HCT116 (cell line): ENCODE results near the gene GPD2. TPM values are rescaled to one million over a fixed set of nuclear protein-coding genes. Genes with fewer than 3 reads are reported as not detected.

Experiments used
- ATAC-seq: fragments of 200-7000 bp; cut with Tn5 transposase; 2 replicates; pipeline ENCODE4 v1.9.1; 2020; ENCODE audit warnings: mild to moderate bottlenecking, moderate library complexity
- BruUV-seq: library from RNA; stranded (reverse); fragments of 400-500 nt; replicated peaks from 2 replicates; lab custom pipeline; 2021; lab: Mats Ljungman, UMichigan
- CTCF ChIA-PET: fragments of 300-600 bp; sonication (Branson Sonifier 250); formaldehyde crosslinking; loops from one replicate; lab custom pipeline; 2021; ENCODE audit warnings: antibody characterized with exemption; lab: Charles Lee
- POLR2A ChIA-PET: fragments of 300-600, 350-600 bp; sonication (Branson Sonifier 250); formaldehyde crosslinking; loops from one replicate; lab custom pipeline; 2021; ENCODE audit warnings: antibody characterized with exemption; lab: Charles Lee
- RAD21 ChIA-PET, 2 experiments: fragments of 300-600 bp; sonication (Branson Sonifier 250); formaldehyde crosslinking; loops; one replicate each; lab custom pipeline; 2023; ENCODE audit warnings: low total read pairs in 2 of 2; ENCODE audit not compliant: uncharacterized antibody in 2 of 2, unreplicated experiment in 2 of 2, low non-redundant PET in 1 of 2; lab: Charles Lee
- DNase-seq: peaks from one replicate; pipeline ENCODE4 v3.0.0-alpha.2; 2010; ENCODE audit warnings: low read depth, low spot score
- H2AFZ ChIP-seq: fragments of 200-600 bp; shearing (Covaris generic), sonication (generic); 2 replicates; pipeline ENCODE4 v1.6.1; 2017; ENCODE audit warnings: low read depth, mixed run types, mixed read lengths, antibody characterized with exemption, low read length; ENCODE audit not compliant: poor library complexity, severe bottlenecking
- H3K27ac ChIP-seq: 2 replicates; pipeline ENCODE4 v1.5.1; 2012; ENCODE audit warnings: low read depth, low read length
- H3K27me3 ChIP-seq: fragments of 200-600 bp; sonication (generic); 2 replicates; pipeline ENCODE4 v1.6.1; 2016; ENCODE audit warnings: mixed run types, low read length, mixed read lengths; ENCODE audit not compliant: insufficient read depth
- H3K36me3 ChIP-seq, 2 experiments: fragments of 200-500 bp in 1 of 2; fragments of 200-600 bp in 1 of 2; sonication (Bioruptor generic) in 1 of 2; sonication (generic) in 1 of 2; 2 replicates each; pipeline versions ENCODE4 v1.5.1 to v1.6.1; 2014 to 2016; ENCODE audit warnings: low read length in 2 of 2, inconsistent platforms in 1 of 2, mixed read lengths in 1 of 2, mixed run types in 1 of 2; ENCODE audit not compliant: insufficient read depth in 2 of 2, control insufficient read depth in 1 of 2
- H3K4me1 ChIP-seq, 2 experiments: fragments of 200-600 bp in 1 of 2; sonication (generic) in 1 of 2; 2 replicates each; pipeline versions ENCODE4 v1.5.1 to v1.6.1; 2012 to 2017; ENCODE audit warnings: low read length in 2 of 2, inconsistent platforms in 1 of 2, mild to moderate bottlenecking in 1 of 2, mixed read lengths in 1 of 2, mixed run types in 1 of 2, moderate library complexity in 1 of 2; ENCODE audit not compliant: insufficient read depth in 2 of 2, control insufficient read depth in 1 of 2
- H3K4me2 ChIP-seq: fragments of 200-600 bp; sonication (generic); 2 replicates; pipeline ENCODE4 v1.6.1; 2017; ENCODE audit warnings: mixed run types, low read length, mixed read lengths
- H3K4me3 ChIP-seq, 2 experiments: fragments of 200-600 bp in 1 of 2; sonication (generic) in 1 of 2; replicated peaks in 1 of 2; 2 replicates each; pipeline ENCODE4 v1.5.1; 2011 to 2016; ENCODE audit warnings: low read length in 2 of 2, control low read depth in 1 of 2, low read depth in 1 of 2, mild to moderate bottlenecking in 1 of 2, mixed read lengths in 1 of 2, mixed run types in 1 of 2
- H3K79me2 ChIP-seq: fragments of 200-600 bp; sonication (generic); 2 replicates; pipeline ENCODE4 v1.6.1; 2017; ENCODE audit warnings: mild to moderate bottlenecking, mixed run types, low read length, moderate library complexity, mixed read lengths; ENCODE audit not compliant: insufficient read depth
- H3K9ac ChIP-seq: fragments of 200-600 bp; sonication (generic); 2 replicates; pipeline ENCODE4 v1.6.1; 2016; ENCODE audit warnings: low read length, mixed read lengths
- H3K9me2 ChIP-seq: fragments of 200-600 bp; sonication (generic), shearing (Covaris generic); 2 replicates; pipeline ENCODE4 v1.6.1; 2017; ENCODE audit warnings: mixed run types, mild to moderate bottlenecking, moderate library complexity; ENCODE audit not compliant: insufficient read depth
- H3K9me3 ChIP-seq, 2 experiments: fragments of 200-500 bp in 1 of 2; fragments of 200-600 bp in 1 of 2; sonication (Bioruptor generic) in 1 of 2; sonication (generic) in 1 of 2; 2 replicates each; pipeline ENCODE4 v1.6.1; 2014 to 2017; ENCODE audit warnings: low read length in 2 of 2, mixed read lengths in 2 of 2, inconsistent platforms in 1 of 2, low read depth in 1 of 2, mild to moderate bottlenecking in 1 of 2, mixed run types in 1 of 2, moderate library complexity in 1 of 2; ENCODE audit not compliant: control insufficient read depth in 1 of 2, insufficient read depth in 1 of 2
- H4K20me1 ChIP-seq: fragments of 200-600 bp; sonication (generic), shearing (Covaris generic); 2 replicates; pipeline ENCODE4 v1.6.1; 2017; ENCODE audit warnings: mixed run types, mild to moderate bottlenecking, moderate library complexity; ENCODE audit not compliant: insufficient read depth
- CEBPB ChIP-seq: IDR thresholded peaks from 2 replicates; pipeline ENCODE4 v1.6.1; 2012; ENCODE audit warnings: low read depth
- CTCF ChIP-seq, 3 experiments: fragments of 200-600 bp in 1 of 3; sonication (generic) in 1 of 3; IDR thresholded peaks in 2 of 3; conservative IDR thresholded peaks in 1 of 3; 2 replicates each; pipeline ENCODE4 v1.5.1; 2012 to 2017; ENCODE audit warnings: low read depth in 2 of 3, low read length in 2 of 3, antibody characterized with exemption in 1 of 3, borderline replicate concordance in 1 of 3, control low read depth in 1 of 3, mild to moderate bottlenecking in 1 of 3, mixed read lengths in 1 of 3, mixed run types in 1 of 3, moderate library complexity in 1 of 3; ENCODE audit not compliant: insufficient read depth in 1 of 3
- EZH2 ChIP-seq: fragments of 200-600 bp; sonication (generic); IDR thresholded peaks from 2 replicates; pipeline ENCODE4 v1.6.1; 2017; ENCODE audit warnings: antibody characterized with exemption, mixed run types
- EZH2phosphoT487 ChIP-seq: fragments of 200-600 bp; IDR thresholded peaks from 2 replicates; pipeline ENCODE4 v1.6.1; 2018; ENCODE audit warnings: antibody characterized with exemption, borderline replicate concordance
- FOSL1 ChIP-seq: IDR thresholded peaks from 2 replicates; pipeline ENCODE4 v1.6.1; 2012; ENCODE audit warnings: low read depth
- JUND ChIP-seq: IDR thresholded peaks from 2 replicates; pipeline ENCODE4 v1.6.1; 2012
- MAX ChIP-seq: IDR thresholded peaks from 2 replicates; pipeline ENCODE4 v1.6.1; 2012
- POLR2A ChIP-seq: IDR thresholded peaks from 2 replicates; pipeline ENCODE4 v1.7.0; 2011; ENCODE audit warnings: borderline replicate concordance; ENCODE audit not compliant: insufficient read depth, insufficient read length; ENCODE audit errors: extremely low read depth
- POLR2AphosphoS5 ChIP-seq: IDR thresholded peaks from 2 replicates; pipeline ENCODE4 v1.6.1; 2011; ENCODE audit warnings: mild to moderate bottlenecking, low read depth, low read length, moderate library complexity
- RAD21 ChIP-seq: IDR thresholded peaks from 2 replicates; pipeline ENCODE4 v1.6.1; 2012; ENCODE audit warnings: low read depth, mild to moderate bottlenecking
- SP1 ChIP-seq: IDR thresholded peaks from 2 replicates; pipeline ENCODE4 v1.6.1; 2012; ENCODE audit warnings: low read depth
- SRF ChIP-seq: IDR thresholded peaks from 2 replicates; pipeline ENCODE4 v1.6.1; 2012; ENCODE audit warnings: low read depth
- TCF7L2 ChIP-seq: IDR thresholded peaks from 2 replicates; pipeline ENCODE4 v1.7.0; 2011; ENCODE audit warnings: borderline replicate concordance, inconsistent platforms; ENCODE audit not compliant: insufficient read depth, insufficient read length; ENCODE audit errors: extremely low read depth
- intact Hi-C: fragments of 100-400 bp; cut with micrococcal nuclease; formaldehyde crosslinking; loops from 2 replicates; pipeline ENCODE4 v1.10.0; 2022
- total RNA-seq: library from RNA; stranded (reverse); gene quantifications from one replicate; pipeline ENCODE4 v1.2.1, GENCODE V29; 2021; ENCODE audit not compliant: unreplicated experiment

The GPD2 gene
- total RNA-seq, 1 experiment from 2014 or later = 80.7 TPM

- Histone ChIP-seq H3K27me3 (no peaks in the 10 kb centered on the region), H3K36me3 (no peaks in the 10 kb centered on the region), H3K79me2 (no peaks in the 10 kb centered on the region), H3K4me2 (no peak overlapping the region), H2AFZ (no peak overlapping the region), H4K20me1 (no peaks in the 10 kb centered on the region), H3K9me2 (no peaks in the 10 kb centered on the region), H3K9me3 (no peaks in the 10 kb centered on the region), H3K4me3 (no peak overlapping the region), H3K4me1 (no peaks in the 10 kb centered on the region), H3K27ac (no peak overlapping the region), H3K9ac (no peak overlapping the region)
- ChIA-PET POLR2A (interaction anchor here (1.5 kb wide), 1 partner anchor 255 kb away, joined by 8 read pairs; no protein-coding TSS in a partner anchor), RAD21 (interaction anchor here (1.0 kb wide), 2 partner anchors 584 to 1213 kb away, joined by 3 read pairs; no protein-coding TSS in a partner anchor), CTCF (interaction anchor here (0.9 to 3.7 kb wide), 11 partner anchors 9 to 1217 kb away, joined by 3 to 20 read pairs (median 5); no protein-coding TSS in a partner anchor)
- intact Hi-C loops = loop anchor here (10.0 kb wide), 1 partner anchor 605 kb away; no protein-coding TSS in a partner anchor
- TF ChIP-seq EZH2 (no peak), SP1 (no peak), POLR2AphosphoS5 (no peak), MAX (no peak), CEBPB (no peak), FOSL1 (no peak), EZH2phosphoT487 (no peak), SRF (no peak), JUND (no peak), CTCF (IDR thresholded peaks at IDR 0.05 in 2 of 3, conservative IDR thresholded peaks at IDR 0.05 in 1 of 3; ENCODE audit: borderline replicate concordance in 1 of 3, insufficient read depth in 1 of 3, low read depth in 2 of 3, low read length in 2 of 3) (no peak), POLR2A (no peak), RAD21 (no peak), TCF7L2 (no peak)
- ATAC-seq (no peak), DNase-seq (no peak)
- no TSS peak for BruUV-seq
Measured at GRCh38 chr2:156590085-156590739, 154.0 kb downstream of the GPD2 start.
